GM23248 (cell line): ENCODE results near the gene GAS7. TPM values are rescaled to one million over a fixed set of nuclear protein-coding genes. Genes with fewer than 3 reads are reported as not detected.

Experiments
- DNase-seq: peaks from one replicate; pipeline ENCODE4 v3.0.0-alpha.2; 2015
- H2AFZ ChIP-seq: fragments of 200-600 bp; sonication (generic); 2 replicates; pipeline ENCODE4 v1.6.1; 2016; ENCODE audit warnings: antibody characterized with exemption
- H3F3A ChIP-seq: fragments of 200-600 bp; sonication (generic); 2 replicates; pipeline ENCODE4 v1.6.1; 2016; ENCODE audit warnings: mild to moderate bottlenecking, antibody characterized with exemption, mixed run types; ENCODE audit not compliant: insufficient read depth
- H3K27ac ChIP-seq: fragments of 200-600 bp; sonication (generic); 2 replicates; pipeline ENCODE4 v1.5.1; 2016; ENCODE audit warnings: mild to moderate bottlenecking
- H3K27me3 ChIP-seq: fragments of 200-600 bp; sonication (generic); replicated peaks from 2 replicates; pipeline ENCODE4 v1.6.1; 2016; ENCODE audit warnings: mild to moderate bottlenecking; ENCODE audit not compliant: insufficient read depth
- H3K36me3 ChIP-seq: fragments of 200-600 bp; sonication (generic); 2 replicates; pipeline ENCODE4 v1.6.1; 2016; ENCODE audit warnings: low read depth, mild to moderate bottlenecking
- H3K4me1 ChIP-seq: fragments of 200-600 bp; sonication (generic); 2 replicates; pipeline ENCODE4 v1.6.1; 2016; ENCODE audit warnings: mild to moderate bottlenecking; ENCODE audit not compliant: insufficient read depth
- H3K4me2 ChIP-seq: fragments of 200-600 bp; sonication (generic); one replicate; pipeline ENCODE4 v1.6.1; 2016; ENCODE audit warnings: mild to moderate bottlenecking; ENCODE audit not compliant: unreplicated experiment
- H3K4me3 ChIP-seq: fragments of 200-600 bp; sonication (generic); 2 replicates; pipeline ENCODE4 v1.5.1; 2016; ENCODE audit warnings: mild to moderate bottlenecking
- H3K79me2 ChIP-seq: fragments of 200-600 bp; sonication (generic); 2 replicates; pipeline ENCODE4 v1.6.1; 2016; ENCODE audit warnings: mild to moderate bottlenecking; ENCODE audit not compliant: insufficient read depth
- H3K9ac ChIP-seq: fragments of 200-600 bp; sonication (generic); 2 replicates; pipeline ENCODE4 v1.6.1; 2016; ENCODE audit warnings: mild to moderate bottlenecking
- H3K9me2 ChIP-seq: fragments of 200-600 bp; sonication (generic); 2 replicates; pipeline ENCODE4 v1.6.1; 2016; ENCODE audit warnings: mixed run types, mild to moderate bottlenecking, moderate library complexity; ENCODE audit not compliant: insufficient read depth
- H3K9me3 ChIP-seq: fragments of 200-600 bp; sonication (generic); one replicate; pipeline ENCODE4 v1.6.1; 2017; ENCODE audit warnings: low read depth
- H4K20me1 ChIP-seq: fragments of 200-600 bp; sonication (generic); 2 replicates; pipeline ENCODE4 v1.6.0; 2016; ENCODE audit not compliant: insufficient read depth
- EZH2 ChIP-seq: fragments of 200-600 bp; sonication (generic); IDR thresholded peaks from 2 replicates; pipeline ENCODE4 v1.6.1; 2018; ENCODE audit warnings: antibody characterized with exemption, mild to moderate bottlenecking; ENCODE audit not compliant: insufficient read depth, poor library complexity, severe bottlenecking
- EZH2phosphoT487 ChIP-seq: fragments of 200-600 bp; sonication (generic); IDR thresholded peaks from 2 replicates; pipeline ENCODE4 v1.6.1; 2018; ENCODE audit warnings: antibody characterized with exemption, moderate library complexity, mild to moderate bottlenecking, low read depth; ENCODE audit not compliant: insufficient read depth
- WGBS, 2 experiments: methylation state at CpG; one replicate each; pipeline ENCODE4 v1.1.6; 2015 to 2017; ENCODE audit warnings: low lambda C conversion rate in 2 of 2, low coverage in 1 of 2; ENCODE audit errors: missing lambda C conversion rate in 2 of 2; 5-methylcytosine and 5-hydroxymethylcytosine counted together
- in situ Hi-C: fragments of 300-500 bp; cut with MboI; formaldehyde crosslinking; loops from 2 replicates; pipeline ENCODE4 v1.15.0; 2020
- polyA plus RNA-seq: library from polyadenylated mRNA; unstranded; fragments of >200 nt; fragmentation: Nextera tagmentation; extraction: Ambion mirVana; gene quantifications from 2 replicates; pipeline ENCODE4 v1.2.1, GENCODE V29; 2016
- total RNA-seq: library from RNA; depleted of rRNA; stranded (reverse); fragments of >200 nt; shearing (Covaris generic); gene quantifications from 2 replicates; pipeline ENCODE4 v1.2.3, GENCODE V29; 2014

The GAS7 gene
- total and polyA plus RNA-seq, 2 experiments from 2014 or later: 6.7 to 13.4 TPM

DNA sequence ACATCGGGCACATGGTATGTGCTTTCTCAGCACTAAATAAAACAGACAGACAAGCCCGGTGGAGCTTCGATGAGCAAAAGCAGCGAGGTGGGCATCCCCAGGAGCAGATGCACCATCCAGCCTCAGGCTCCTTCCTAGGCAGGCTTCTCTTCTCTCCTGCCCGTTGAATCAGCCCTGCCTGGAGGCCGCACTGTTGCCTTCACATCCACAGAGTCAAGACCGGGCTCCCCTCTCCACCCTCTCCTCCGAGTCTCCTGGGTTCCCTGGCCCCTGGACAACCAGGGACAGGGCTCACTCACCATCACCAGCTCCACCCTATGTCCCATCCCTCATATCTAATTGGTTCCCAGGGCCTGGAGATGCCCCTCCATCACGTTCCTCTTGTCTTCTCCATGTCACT, 213.6 kb downstream of the GAS7 start:
- no peak overlapping the region for H2AFZ ChIP-seq
- no peak overlapping the region for H3K4me2 ChIP-seq
- no peaks in the 10 kb centered on the region for H3F3A ChIP-seq
- H3K9me2 ChIP-seq: no peaks in the 10 kb centered on the region
- no peak for TF ChIP-seq EZH2
- TF ChIP-seq EZH2phosphoT487: no peak
- DNase-seq: no peak
- H3K27me3 ChIP-seq: no peaks in the 10 kb centered on the region
- no peaks in the 10 kb centered on the region for H4K20me1 ChIP-seq
- no peaks in the 10 kb centered on the region for H3K4me1 ChIP-seq
- H3K9ac ChIP-seq: no peak overlapping the region
- no peaks in the 10 kb centered on the region for H3K9me3 ChIP-seq
- H3K4me3 ChIP-seq: no peak overlapping the region
- H3K27ac ChIP-seq: no peak overlapping the region
- no peaks in the 10 kb centered on the region for H3K36me3 ChIP-seq
- in situ Hi-C loops: no loop called here
- WGBS, 2 experiments: 85 to 90% methylated on average over 9 of the region's 9 CpGs
- no peaks in the 10 kb centered on the region for H3K79me2 ChIP-seq

DNA sequence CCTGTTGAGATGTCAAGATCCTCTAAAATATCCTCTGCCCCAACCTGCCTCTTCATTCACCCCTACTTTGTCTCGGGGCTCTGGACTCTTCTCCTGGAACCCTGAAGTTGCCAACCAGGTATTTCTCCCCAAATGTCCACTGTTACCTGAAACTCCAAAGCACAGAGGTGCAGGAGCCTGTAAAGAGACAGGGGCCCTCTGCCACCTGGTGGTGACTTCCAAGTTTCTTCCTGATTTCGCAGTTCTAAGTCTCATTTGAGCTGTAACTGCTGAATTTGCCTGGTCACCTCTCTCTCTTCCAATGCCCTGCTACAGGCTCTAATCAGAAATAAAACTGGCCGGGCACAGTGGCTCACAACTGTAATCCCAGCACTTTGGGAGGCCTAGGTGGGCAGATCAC, 216.2 kb downstream of the GAS7 start:
- no peak overlapping the region for H2AFZ ChIP-seq
- WGBS, 2 experiments: 76 to 84% methylated on average over 3 of the region's 3 CpGs
- H3K9ac ChIP-seq: no peak overlapping the region
- H3K79me2 ChIP-seq: no peaks in the 10 kb centered on the region
- no peaks in the 10 kb centered on the region for H3K27me3 ChIP-seq
- TF ChIP-seq EZH2 (no peak), EZH2phosphoT487 (no peak)
- H3K4me3 ChIP-seq: no peak overlapping the region
- in situ Hi-C loops: no loop called here
- H3F3A ChIP-seq: no peaks in the 10 kb centered on the region
- no peaks in the 10 kb centered on the region for H3K9me2 ChIP-seq
- no peak for DNase-seq
- H4K20me1 ChIP-seq: no peaks in the 10 kb centered on the region
- peaks cover 4% of the 10 kb centered on the region; the same call in 1 of the 2 replicates for H3K4me1 ChIP-seq
- H3K4me2 ChIP-seq: no peak overlapping the region
- no peak overlapping the region for H3K27ac ChIP-seq
- H3K36me3 ChIP-seq: no peaks in the 10 kb centered on the region
- no peaks in the 10 kb centered on the region for H3K9me3 ChIP-seq

- H3K36me3 ChIP-seq: no peaks in the 10 kb centered on the region
- in situ Hi-C loops: no loop called here
- 85 to 86% methylated on average over 4 of the region's 4 CpGs for WGBS, 2 experiments
- no peak overlapping the region for H3K4me3 ChIP-seq
- H3F3A ChIP-seq: peaks cover 6% of the 10 kb centered on the region; the same call in 1 of the 2 replicates
- H2AFZ ChIP-seq: no peak overlapping the region
- no peak overlapping the region for H3K9ac ChIP-seq
- H3K79me2 ChIP-seq: no peaks in the 10 kb centered on the region
- H3K4me2 ChIP-seq: no peak overlapping the region
- no peak for DNase-seq
- H3K9me3 ChIP-seq: no peaks in the 10 kb centered on the region
- H4K20me1 ChIP-seq: no peaks in the 10 kb centered on the region
- no peak overlapping the region for H3K27ac ChIP-seq
- H3K27me3 ChIP-seq: no peaks in the 10 kb centered on the region
- H3K9me2 ChIP-seq: no peaks in the 10 kb centered on the region
- peaks cover 5% of the 10 kb centered on the region; the same call in 1 of the 2 replicates for H3K4me1 ChIP-seq
- TF ChIP-seq EZH2 (no peak), EZH2phosphoT487 (no peak)
These were observed 217.0 kb downstream of the GAS7 start for GRCh38 chr17:9981344-9981915.

GRCh38 chr17:9979463-9979995, 218.9 kb downstream of the GAS7 start:
- H3K27me3 ChIP-seq: no peaks in the 10 kb centered on the region
- H3K27ac ChIP-seq: no peak overlapping the region
- in situ Hi-C loops: no loop called here
- no peak overlapping the region for H3K4me3 ChIP-seq
- H3K9me3 ChIP-seq: no peaks in the 10 kb centered on the region
- H3K9me2 ChIP-seq: no peaks in the 10 kb centered on the region
- DNase-seq: peak; percentile 50
- H3K4me1 ChIP-seq: peaks cover 5% of the 10 kb centered on the region; the same call in 1 of the 2 replicates
- no peak overlapping the region for H3K4me2 ChIP-seq
- H4K20me1 ChIP-seq: no peaks in the 10 kb centered on the region
- TF ChIP-seq EZH2 (no peak), EZH2phosphoT487 (no peak)
- H3K36me3 ChIP-seq: no peaks in the 10 kb centered on the region
- H2AFZ ChIP-seq: no peak overlapping the region
- H3F3A ChIP-seq: peaks cover 6% of the 10 kb centered on the region; the same call in 1 of the 2 replicates
- no peak overlapping the region for H3K9ac ChIP-seq
- no peaks in the 10 kb centered on the region for H3K79me2 ChIP-seq
- 85 to 95% methylated on average over 13 of the region's 13 CpGs for WGBS, 2 experiments
